Measurements from ENCODE around the gene GCSH. TPM values are rescaled to one million over a fixed set of nuclear protein-coding genes. Genes with fewer than 3 reads are reported as not detected.

The GCSH gene
- total RNA-seq, 2 donors from 2014 or later = 109 to 118 TPM

GRCh38 chr16:81040131-81040530 is 56.1 kb downstream of the GCSH start:
- TF ChIP-seq CTCF (conservative IDR thresholded peaks at IDR 0.05) = no peak
- H3K9me3 Mint-ChIP-seq = peaks cover 3% of the 10 kb centered on the region
- H3K4me1 ChIP-seq (ENCODE audit: control insufficient read depth, insufficient read depth, low read length) = peaks cover 4% of the 10 kb centered on the region
- no peak overlapping the region for H3K4me3 Mint-ChIP-seq
- no peaks in the 10 kb centered on the region for H3K27me3 ChIP-seq (ENCODE audit: control insufficient read depth, insufficient read depth, low read length, poor library complexity, severe bottlenecking)
- peaks cover 61% of the 10 kb centered on the region for H3K36me3 ChIP-seq (ENCODE audit: control insufficient read depth, insufficient read depth, low read length)
- no peak for DNase-seq
- no peak overlapping the region for H3K4me3 ChIP-seq (ENCODE audit: low read length)
- no peak overlapping the region for H3K27ac ChIP-seq (ENCODE audit: low read depth, low read length)
- H3K27me3 Mint-ChIP-seq (ENCODE audit: insufficient read depth) = no peaks in the 10 kb centered on the region
- no peak overlapping the region for H3K27ac Mint-ChIP-seq
- peaks cover 28% of the 10 kb centered on the region for H3K4me1 Mint-ChIP-seq
- peaks cover 60% of the 10 kb centered on the region for H3K36me3 Mint-ChIP-seq (ENCODE audit: low read depth)
- peaks cover 3% of the 10 kb centered on the region for H3K9me3 ChIP-seq (ENCODE audit: control insufficient read depth, low read length)
- 77 to 100% methylated on average over 1 to 2 of the region's 2 CpGs for WGBS, 2 experiments (ENCODE audit: insufficient coverage in 1 of 2, insufficient read length in 1 of 2)
- no peak overlapping the region for H3K9ac ChIP-seq (ENCODE audit: extremely low read depth, low read length, poor library complexity, severe bottlenecking)

DNA sequence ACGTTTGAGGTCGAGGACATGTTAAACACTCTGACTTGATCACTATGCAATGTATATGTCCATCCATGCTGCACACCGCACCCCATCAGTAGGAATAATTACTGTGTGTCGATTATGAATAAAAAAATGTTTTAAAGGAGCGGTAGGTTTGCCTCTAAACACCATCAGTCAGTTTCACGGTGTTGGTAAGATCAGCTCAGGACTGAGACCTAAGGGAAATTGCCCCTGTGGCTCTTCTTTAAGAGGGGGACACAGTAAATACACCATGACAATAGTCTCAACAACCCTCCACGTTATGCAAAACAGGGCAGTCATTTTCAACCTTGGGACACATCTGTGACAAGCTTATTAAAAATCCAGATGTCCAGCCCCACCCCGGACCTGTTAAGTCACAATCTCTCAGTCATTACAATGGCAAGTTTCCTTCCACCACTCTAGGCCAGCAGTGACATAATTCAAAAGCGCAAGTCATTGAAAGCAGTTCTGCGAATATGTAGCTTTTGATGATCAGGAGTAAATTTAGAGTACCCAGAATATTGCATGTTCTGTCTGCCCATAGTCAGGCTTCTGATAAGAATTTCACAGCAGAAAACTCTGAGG is 59.3 kb downstream of the GCSH start:
- Mint-ChIP-seq H3K4me1 (peaks cover 28% of the 10 kb centered on the region), H3K27ac (peak overlapping the region; percentile 84), H3K36me3 (ENCODE audit: low read depth) (peaks cover 35% of the 10 kb centered on the region), H3K4me3 (peak overlapping the region; percentile 79), H3K27me3 (ENCODE audit: insufficient read depth) (no peaks in the 10 kb centered on the region), H3K9me3 (peaks cover 13% of the 10 kb centered on the region)
- H3K36me3 ChIP-seq (ENCODE audit: control insufficient read depth, insufficient read depth, low read length) = peaks cover 28% of the 10 kb centered on the region
- H3K27ac ChIP-seq (ENCODE audit: low read depth, low read length) = no peak overlapping the region
- peaks cover 4% of the 10 kb centered on the region for H3K4me1 ChIP-seq (ENCODE audit: control insufficient read depth, insufficient read depth, low read length)
- no peak for TF ChIP-seq CTCF (conservative IDR thresholded peaks at IDR 0.05)
- no peaks in the 10 kb centered on the region for H3K27me3 ChIP-seq (ENCODE audit: control insufficient read depth, insufficient read depth, low read length, poor library complexity, severe bottlenecking)
- H3K9ac ChIP-seq (ENCODE audit: extremely low read depth, low read length, poor library complexity, severe bottlenecking) = peak overlapping the region; percentile 81
- no peak for DNase-seq
- peaks cover 14% of the 10 kb centered on the region for H3K9me3 ChIP-seq (ENCODE audit: control insufficient read depth, low read length)
- 39 to 42% methylated on average over 10 of the region's 10 CpGs for WGBS, 2 experiments (ENCODE audit: insufficient coverage in 1 of 2, insufficient read length in 1 of 2)
- peak overlapping the region; percentile 95 for H3K4me3 ChIP-seq (ENCODE audit: low read length)

DNA sequence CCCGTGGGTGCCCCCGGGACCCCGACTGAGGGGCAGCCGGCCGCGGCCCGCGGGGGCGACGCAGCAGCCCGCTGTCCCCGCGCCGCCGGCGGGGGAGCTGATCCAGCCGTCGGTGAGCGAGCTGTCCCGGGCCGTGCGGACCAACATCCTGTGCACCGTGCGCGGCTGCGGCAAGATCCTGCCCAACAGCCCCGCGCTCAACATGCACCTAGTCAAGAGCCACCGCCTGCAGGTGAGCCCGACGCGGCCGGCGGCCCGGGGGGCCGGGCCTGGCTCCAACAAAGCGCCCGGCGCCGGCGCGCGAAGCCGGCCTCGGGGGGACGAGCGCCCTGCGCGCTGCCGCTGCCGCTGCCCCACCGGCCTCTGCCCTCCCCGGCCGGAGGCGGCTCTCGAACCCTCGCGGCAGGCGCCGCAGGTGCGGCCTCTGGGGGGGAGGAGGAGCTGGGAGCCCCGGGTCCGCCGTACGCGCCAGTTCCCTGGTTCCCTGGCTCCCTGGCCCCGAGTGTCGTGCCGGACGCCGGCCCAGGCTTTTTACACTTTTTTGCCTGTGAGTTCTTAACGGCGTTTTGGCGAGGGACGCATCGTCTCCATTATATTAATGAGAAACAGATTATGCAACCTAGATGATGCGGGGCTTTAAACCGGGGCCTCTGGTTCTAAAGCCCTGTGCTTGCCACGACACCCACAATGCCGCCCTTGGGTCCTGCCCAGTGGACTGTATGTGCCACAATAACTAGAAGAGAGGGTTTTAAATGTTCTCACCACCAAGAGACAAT is 60.0 kb downstream of the GCSH start:
- Mint-ChIP-seq H3K27ac (peak overlapping the region; percentile 84), H3K4me1 (peaks cover 28% of the 10 kb centered on the region), H3K36me3 (ENCODE audit: low read depth) (peaks cover 30% of the 10 kb centered on the region), H3K9me3 (peaks cover 13% of the 10 kb centered on the region), H3K27me3 (ENCODE audit: insufficient read depth) (no peaks in the 10 kb centered on the region), H3K4me3 (peak overlapping the region; percentile 79)
- H3K27ac ChIP-seq (ENCODE audit: low read depth, low read length) = no peak overlapping the region
- peak; percentile 78 for DNase-seq
- no peaks in the 10 kb centered on the region for H3K27me3 ChIP-seq (ENCODE audit: control insufficient read depth, insufficient read depth, low read length, poor library complexity, severe bottlenecking)
- peaks cover 21% of the 10 kb centered on the region for H3K36me3 ChIP-seq (ENCODE audit: control insufficient read depth, insufficient read depth, low read length)
- peak overlapping the region; percentile 95 for H3K4me3 ChIP-seq (ENCODE audit: low read length)
- peaks cover 4% of the 10 kb centered on the region for H3K4me1 ChIP-seq (ENCODE audit: control insufficient read depth, insufficient read depth, low read length)
- 0 to 1% methylated on average over 22 to 80 of the region's 80 CpGs for WGBS, 2 experiments (ENCODE audit: insufficient coverage in 1 of 2, insufficient read length in 1 of 2)
- no peak for TF ChIP-seq CTCF (conservative IDR thresholded peaks at IDR 0.05)
- peaks cover 14% of the 10 kb centered on the region for H3K9me3 ChIP-seq (ENCODE audit: control insufficient read depth, low read length)
- peak overlapping the region; percentile 81 for H3K9ac ChIP-seq (ENCODE audit: extremely low read depth, low read length, poor library complexity, severe bottlenecking)

All from endodermal cell (in vitro differentiated cells).